Stomach (tissue), 9 donors: ENCODE data around the gene KATNB1. TPM values are rescaled to one million over a fixed set of nuclear protein-coding genes. Genes with fewer than 3 reads are reported as not detected.

ENCODE experiments used
- DNase-seq, 2 donors: peaks; one replicate each; pipeline versions ENCODE4 v3.0.0 to v3.0.0-alpha.2; 2013 to 2019
- H3K27ac ChIP-seq, 5 donors: fragments of 200-600 bp in 4 of 5; sonication (generic) in 4 of 5; one replicate each; pipeline ENCODE4 v1.5.1; 2013 to 2019; ENCODE audit warnings: mild to moderate bottlenecking in 1 of 5, moderate library complexity in 1 of 5
- H3K27me3 ChIP-seq, 3 donors: fragments of 200-600 bp; sonication (generic); one replicate each; pipeline ENCODE4 v1.5.1; 2017 to 2019; ENCODE audit warnings: mixed run types in 1 of 3
- H3K36me3 ChIP-seq, 4 donors: fragments of 200-600 bp; sonication (generic); 1 replicate in 3 of 4; 2 replicates in 1 of 4; pipeline ENCODE4 v1.5.1; 2016 to 2019
- H3K4me1 ChIP-seq, 4 donors: fragments of 200-600 bp; sonication (generic); one replicate each; pipeline ENCODE4 v1.5.1; 2016 to 2019
- H3K4me3 ChIP-seq, 4 donors: fragments of 200-600 bp; sonication (generic) in 3 of 4; one replicate each; pipeline ENCODE4 v1.5.1; 2016 to 2019; ENCODE audit warnings: mild to moderate bottlenecking in 1 of 4
- H3K9me3 ChIP-seq, 4 donors: fragments of 200-600 bp; sonication (generic); one replicate each; pipeline ENCODE4 v1.5.1; 2016 to 2019
- EP300 ChIP-seq: sonication (generic); formaldehyde crosslinking; IDR thresholded peaks from one replicate; pipeline ENCODE4 v1.6.1; 2017; ENCODE audit warnings: antibody characterized with exemption
- POLR2A ChIP-seq, 4 donors: fragments of 450-650 bp; IDR thresholded peaks; one replicate each; pipeline ENCODE4 v1.6.1; 2016; ENCODE audit warnings: antibody characterized with exemption in 4 of 4, control low read depth in 2 of 4, mild to moderate bottlenecking in 1 of 4, moderate library complexity in 1 of 4
- POLR2AphosphoS5 ChIP-seq, 3 donors: sonication (generic); formaldehyde crosslinking; IDR thresholded peaks; one replicate each; pipeline ENCODE4 v1.6.1; 2016; ENCODE audit warnings: antibody characterized with exemption in 3 of 3
- WGBS, 5 donors: extraction: QIAGEN DNeasy Blood & Tissue Kit in 3 of 5; methylation state at CpG; one replicate each; pipeline versions ENCODE4 v1.1.5 to v1.1.7; 2013 to 2018; 5-methylcytosine and 5-hydroxymethylcytosine counted together
- intact Hi-C: fragments of 100-400 bp; cut with DNase I; formaldehyde crosslinking; loops from one replicate; pipeline ENCODE4 v1.15.1; 2023; ENCODE audit warnings: low total_unique reads
- polyA plus RNA-seq, 3 donors: library from polyadenylated mRNA; stranded (reverse); fragments of 200-250 nt; gene quantifications; one replicate each; pipeline ENCODE4 v1.2.3, GENCODE V29; 2013
- total RNA-seq, 5 donors: library from RNA; depleted of rRNA; stranded (reverse); fragments of >200 nt; gene quantifications; one replicate each; pipeline versions ENCODE4 v1.1.0 to v1.2.3, GENCODE V29; 2014 to 2016
- TF ChIP-seq, protein P1 (sequence below), 7 experiments: fragments of 450-650 bp in 4 of 7; fragments of 200-600 bp in 3 of 7; sonication (generic) in 3 of 7; IDR thresholded peaks; one replicate each; pipeline ENCODE4 v1.5.1; 2016 to 2019; ENCODE audit warnings: antibody characterized with exemption in 7 of 7, control low read depth in 2 of 7, mild to moderate bottlenecking in 1 of 7
- donor health status: healthy with polysubstance abuse.
- donor health status: Bipolar disorder and iron deficiency.
- donor health status: healthy.

Gene KATNB1
- total and polyA plus RNA-seq, 8 donors: 6.7 to 58.5 (median 13.4) TPM

DNA sequence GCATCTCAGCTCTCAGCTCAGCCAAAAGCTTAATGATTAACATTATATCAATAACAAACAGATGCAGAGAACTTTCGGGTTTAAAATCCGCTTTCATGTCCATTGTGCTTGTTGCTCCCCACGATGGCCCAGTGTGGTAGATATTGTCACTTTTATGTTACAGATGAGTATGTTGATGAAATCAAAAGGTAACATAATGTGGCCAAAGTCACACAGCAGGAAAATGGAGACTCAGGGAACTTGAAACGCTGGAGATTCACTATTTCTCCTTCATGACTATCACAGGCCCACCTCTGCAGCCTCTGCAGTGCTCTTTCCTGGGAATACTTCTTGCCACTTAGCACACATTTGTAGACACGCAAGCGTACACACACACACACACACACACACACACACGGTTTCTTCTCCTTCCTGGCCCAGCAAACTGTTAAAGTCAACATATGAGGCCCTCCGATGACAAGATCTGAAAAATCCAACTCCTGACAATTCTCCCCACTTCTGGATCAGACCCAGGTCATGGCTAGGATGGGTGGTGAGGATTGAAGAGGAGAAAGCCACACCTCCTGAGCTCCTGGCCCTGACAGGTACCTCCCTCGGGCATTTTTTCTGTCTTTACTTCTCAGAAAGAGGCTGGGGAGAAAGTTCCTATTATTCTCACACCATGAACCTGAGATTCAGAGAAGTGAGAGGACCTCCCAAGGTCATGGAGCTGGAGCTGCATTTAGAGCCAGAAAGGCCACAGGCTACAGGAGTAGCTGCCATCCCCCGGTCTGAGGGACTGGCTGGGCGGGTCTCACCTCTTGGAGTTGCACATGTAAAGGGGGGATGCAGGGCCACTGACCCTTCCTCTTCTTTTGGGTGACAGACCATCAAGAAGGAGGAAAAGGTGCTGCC, 31.3 kb upstream of the KATNB1 start:
- DNase-seq: peak in 1 of 2 donors; percentile 49
- Histone ChIP-seq H3K4me3 (no peak overlapping the region), H3K9me3 (no peaks in the 10 kb centered on the region), H3K4me1 (peaks cover 8 to 23% (median 15%) of the 10 kb centered on the region in 4 donors), H3K36me3 (no peaks in the 10 kb centered on the region), H3K27ac (peak overlapping the region in 1 of 5 donors; percentile 38), H3K27me3 (peaks cover 0 to 5% (median 5%) of the 10 kb centered on the region in 3 donors)
- 29 to 58% (median 38%) methylated on average over 11 of the region's 11 CpGs for WGBS, 5 donors
- intact Hi-C loops: no loop called here
- TF ChIP-seq, protein P1, sequence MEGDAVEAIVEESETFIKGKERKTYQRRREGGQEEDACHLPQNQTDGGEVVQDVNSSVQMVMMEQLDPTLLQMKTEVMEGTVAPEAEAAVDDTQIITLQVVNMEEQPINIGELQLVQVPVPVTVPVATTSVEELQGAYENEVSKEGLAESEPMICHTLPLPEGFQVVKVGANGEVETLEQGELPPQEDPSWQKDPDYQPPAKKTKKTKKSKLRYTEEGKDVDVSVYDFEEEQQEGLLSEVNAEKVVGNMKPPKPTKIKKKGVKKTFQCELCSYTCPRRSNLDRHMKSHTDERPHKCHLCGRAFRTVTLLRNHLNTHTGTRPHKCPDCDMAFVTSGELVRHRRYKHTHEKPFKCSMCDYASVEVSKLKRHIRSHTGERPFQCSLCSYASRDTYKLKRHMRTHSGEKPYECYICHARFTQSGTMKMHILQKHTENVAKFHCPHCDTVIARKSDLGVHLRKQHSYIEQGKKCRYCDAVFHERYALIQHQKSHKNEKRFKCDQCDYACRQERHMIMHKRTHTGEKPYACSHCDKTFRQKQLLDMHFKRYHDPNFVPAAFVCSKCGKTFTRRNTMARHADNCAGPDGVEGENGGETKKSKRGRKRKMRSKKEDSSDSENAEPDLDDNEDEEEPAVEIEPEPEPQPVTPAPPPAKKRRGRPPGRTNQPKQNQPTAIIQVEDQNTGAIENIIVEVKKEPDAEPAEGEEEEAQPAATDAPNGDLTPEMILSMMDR (IDR thresholded peaks at IDR 0.05): no peak
- TF ChIP-seq EP300 (no peak), POLR2A (IDR thresholded peaks at IDR 0.05) (no peak), POLR2AphosphoS5 (IDR thresholded peaks at IDR 0.05) (no peak)

DNA sequence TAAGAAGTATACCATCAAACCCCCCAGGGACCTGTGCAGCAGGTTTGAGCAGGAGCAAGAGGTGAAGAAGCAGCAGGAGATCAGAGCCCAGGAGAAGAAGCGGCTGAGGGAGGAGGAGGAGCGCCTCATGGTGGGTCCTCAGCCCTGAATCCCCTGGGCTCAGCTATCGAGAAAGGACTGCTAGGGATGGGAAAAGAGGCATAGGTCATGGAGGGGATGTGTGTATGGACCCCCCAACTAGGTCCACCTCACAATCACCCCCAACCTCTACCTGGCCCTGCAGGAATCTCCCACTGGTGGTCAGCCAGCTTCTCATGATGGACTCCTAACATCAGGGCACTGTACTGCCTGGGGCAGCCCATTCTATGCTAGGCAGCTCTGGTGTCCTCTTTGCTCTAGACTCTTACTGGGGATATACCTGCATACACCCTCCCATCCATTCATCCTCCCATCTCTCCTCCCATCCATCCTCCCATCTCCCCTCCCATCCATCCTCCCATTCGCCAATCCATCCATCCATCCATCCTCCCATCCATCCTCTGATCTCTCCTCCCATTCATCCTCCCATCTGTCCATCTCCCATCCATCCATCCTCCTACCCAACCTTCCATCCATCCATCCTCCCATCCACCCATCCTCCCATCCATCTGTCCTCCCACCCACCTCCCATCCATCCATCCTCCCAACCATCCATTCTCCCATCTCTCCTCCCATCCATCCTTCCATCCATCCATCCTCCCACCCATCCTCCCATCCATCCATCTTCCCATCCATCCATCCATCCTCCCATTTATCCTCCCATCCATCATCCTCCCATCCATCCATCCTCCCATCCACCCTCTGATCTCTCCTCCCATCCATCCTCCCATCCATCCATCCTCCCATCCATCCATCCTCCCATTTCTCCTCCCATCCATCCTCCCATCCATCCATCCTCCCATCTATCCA, 30.4 kb upstream of the KATNB1 start:
- Histone ChIP-seq H3K27ac (peak overlapping the region in 1 of 5 donors; percentile 38), H3K36me3 (no peaks in the 10 kb centered on the region), H3K27me3 (peaks cover 0 to 5% (median 5%) of the 10 kb centered on the region in 3 donors), H3K4me3 (no peak overlapping the region), H3K4me1 (peaks cover 8 to 23% (median 15%) of the 10 kb centered on the region in 4 donors), H3K9me3 (no peaks in the 10 kb centered on the region)
- 88 to 98% (median 94%) methylated on average over 4 of the region's 4 CpGs for WGBS, 5 donors
- TF ChIP-seq, protein P1 (IDR thresholded peaks at IDR 0.05): no peak
- no peak for DNase-seq
- intact Hi-C loops: no loop called here

GRCh38 chr16:57706717-57707116, 28.9 kb upstream of the KATNB1 start:
- Histone ChIP-seq H3K27me3 (peaks cover 0 to 5% (median 5%) of the 10 kb centered on the region in 3 donors), H3K27ac (no peak overlapping the region), H3K4me3 (no peak overlapping the region), H3K4me1 (peaks cover 0 to 13% (median 6%) of the 10 kb centered on the region in 4 donors), H3K9me3 (no peaks in the 10 kb centered on the region), H3K36me3 (no peaks in the 10 kb centered on the region)
- 50 to 100% (median 85%) methylated on average over 1 of the region's 1 CpG; no CpG with 5 or more reads in 1 of the 5 donors for WGBS, 5 donors
- TF ChIP-seq POLR2A (IDR thresholded peaks at IDR 0.05): no peak
- TF ChIP-seq, protein P1 (IDR thresholded peaks at IDR 0.05): no peak
- no peak for TF ChIP-seq POLR2AphosphoS5 (IDR thresholded peaks at IDR 0.05)
- TF ChIP-seq EP300: no peak
- no peak for DNase-seq
- intact Hi-C loops: no loop called here

DNA sequence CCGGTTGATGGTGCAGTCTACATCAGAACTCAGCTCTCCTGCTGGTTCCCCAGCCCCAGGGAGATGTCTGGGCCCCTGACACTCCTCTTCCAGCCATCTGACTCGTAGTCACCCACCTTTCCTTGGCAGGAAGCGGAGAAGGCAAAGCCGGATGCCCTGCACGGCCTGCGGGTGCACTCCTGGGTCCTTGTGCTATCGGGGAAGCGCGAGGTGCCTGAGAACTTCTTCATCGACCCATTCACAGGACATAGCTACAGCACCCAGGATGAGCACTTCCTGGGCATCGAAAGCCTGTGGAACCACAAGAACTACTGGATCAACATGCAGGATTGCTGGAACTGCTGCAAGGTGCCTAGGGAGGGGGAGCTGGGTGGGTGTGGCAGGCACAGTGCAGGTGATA, 28.2 kb upstream of the KATNB1 start:
- Histone ChIP-seq H3K9me3 (no peaks in the 10 kb centered on the region), H3K4me1 (peaks cover 0 to 13% (median 3%) of the 10 kb centered on the region in 4 donors), H3K36me3 (no peaks in the 10 kb centered on the region), H3K27me3 (peaks cover 0 to 5% (median 5%) of the 10 kb centered on the region in 3 donors), H3K4me3 (no peak overlapping the region), H3K27ac (no peak overlapping the region)
- DNase-seq: peak in 1 of 2 donors; percentile 19
- intact Hi-C loops: no loop called here
- TF ChIP-seq, protein P1 (IDR thresholded peaks at IDR 0.05): no peak
- TF ChIP-seq EP300: no peak
- no peak for TF ChIP-seq POLR2AphosphoS5 (IDR thresholded peaks at IDR 0.05)
- TF ChIP-seq POLR2A (IDR thresholded peaks at IDR 0.05): no peak
- 86 to 93% (median 90%) methylated on average over 11 of the region's 11 CpGs for WGBS, 5 donors
